Epidermal melanocyte (primary cell): ENCODE results near the gene FKBP4.
"Not testable (repeated sequence)": the region's sequence is repeated elsewhere in the genome, so short reads cannot be mapped to it uniquely, and the experiment has no call there.

Experiments
- DNase-seq: peaks from one replicate; pipeline ENCODE4 v3.0.0; 2011; ENCODE audit warnings: low spot score; ENCODE audit not compliant: insufficient read length

Gene FKBP4

GRCh38 chr12:2794736-2795289 is at the start of gene FKBP4:
TSS of gene FKBP4 (plus strand) at chr12:2794970. CDS start at chr12:2795140, 170 bp downstream.
- peak; percentile 91 for DNase-seq

GRCh38 chr12:2745655-2746054 is 49.1 kb upstream of the FKBP4 start:
- DNase-seq = no peak

- no peak for DNase-seq
Observed at GRCh38 chr12:2749580-2749979, 45.2 kb upstream of the FKBP4 start.

GRCh38 chr12:2750185-2750584 is 44.6 kb upstream of the FKBP4 start:
- no peak for DNase-seq

DNA sequence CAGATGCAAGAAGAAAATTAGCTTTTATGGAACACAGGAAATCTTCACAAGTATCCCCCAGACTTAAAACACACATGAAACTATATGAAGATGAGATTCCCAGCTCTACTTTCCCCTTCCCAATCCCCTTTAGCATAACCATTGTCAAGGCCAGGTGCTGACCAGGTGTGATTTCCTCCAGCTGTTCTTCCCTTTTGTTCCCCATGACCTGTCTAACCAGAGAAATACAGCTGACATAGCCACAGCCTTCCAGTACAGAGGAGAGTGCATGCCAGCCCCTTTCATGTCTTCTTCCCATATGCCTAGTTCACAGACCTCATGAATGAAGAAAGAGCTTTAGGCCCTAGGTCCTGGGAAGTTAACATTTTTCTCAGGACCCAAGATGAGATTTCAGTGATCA is 43.5 kb upstream of the FKBP4 start:
- DNase-seq = no peak

GRCh38 chr12:2751686-2752085 is 43.1 kb upstream of the FKBP4 start:
- no peak for DNase-seq

DNA sequence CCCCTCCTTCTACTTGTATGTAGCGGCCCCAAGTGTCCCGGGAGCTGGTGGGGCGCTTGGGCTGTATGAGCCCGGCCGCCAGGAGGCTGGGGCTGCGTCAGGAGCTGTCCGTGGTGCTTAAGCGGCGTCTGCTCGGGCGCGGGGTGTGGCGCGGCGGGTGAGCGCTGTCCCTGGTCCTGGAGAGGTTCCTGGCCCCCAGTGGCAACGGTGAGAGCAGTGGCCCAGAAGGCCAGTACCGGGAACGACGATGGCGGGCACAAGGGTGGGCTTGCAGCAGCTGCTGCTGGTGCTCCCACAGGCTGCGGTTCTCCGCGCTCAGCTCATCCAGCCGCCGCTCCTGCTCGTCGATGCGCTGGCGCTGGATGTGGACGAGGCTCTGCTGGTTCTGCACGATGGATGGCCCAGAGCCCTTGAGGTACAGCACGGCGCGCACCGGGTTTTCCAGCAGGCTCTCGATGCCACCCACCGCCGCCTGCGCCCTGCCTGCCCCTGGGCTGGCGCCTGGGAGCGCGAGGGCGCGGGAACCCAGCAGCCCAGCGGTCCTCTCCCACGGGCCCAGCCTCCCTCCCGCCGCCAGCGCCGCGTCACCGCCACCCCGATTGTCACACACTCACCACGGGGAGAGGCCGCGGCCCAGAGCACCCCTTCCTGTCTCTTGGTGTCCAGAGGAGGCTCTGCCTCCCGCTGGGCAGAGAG is 41.9 kb upstream of the FKBP4 start:
- DNase-seq = peak; percentile 34

DNA sequence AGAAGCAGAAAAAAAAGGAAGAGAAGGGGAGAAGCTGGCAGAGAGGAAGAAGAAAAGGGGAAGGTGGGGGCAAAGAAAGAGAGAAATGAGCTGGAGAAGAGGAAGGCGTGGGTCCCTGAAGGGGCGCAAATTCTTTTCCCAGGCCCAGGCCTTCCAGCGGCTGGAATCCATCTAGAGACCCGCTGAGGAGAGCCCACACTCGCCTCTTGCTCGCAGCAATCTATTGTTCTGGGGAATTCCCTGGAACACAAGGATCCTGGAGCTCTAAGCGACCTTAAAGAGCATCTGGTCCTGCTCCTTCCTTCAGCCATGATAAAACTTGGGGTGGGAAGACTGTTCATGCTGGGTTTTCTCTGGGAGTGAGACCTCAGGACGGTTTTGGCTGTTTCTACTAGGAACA is 41.2 kb upstream of the FKBP4 start:
- no peak for DNase-seq

DNA sequence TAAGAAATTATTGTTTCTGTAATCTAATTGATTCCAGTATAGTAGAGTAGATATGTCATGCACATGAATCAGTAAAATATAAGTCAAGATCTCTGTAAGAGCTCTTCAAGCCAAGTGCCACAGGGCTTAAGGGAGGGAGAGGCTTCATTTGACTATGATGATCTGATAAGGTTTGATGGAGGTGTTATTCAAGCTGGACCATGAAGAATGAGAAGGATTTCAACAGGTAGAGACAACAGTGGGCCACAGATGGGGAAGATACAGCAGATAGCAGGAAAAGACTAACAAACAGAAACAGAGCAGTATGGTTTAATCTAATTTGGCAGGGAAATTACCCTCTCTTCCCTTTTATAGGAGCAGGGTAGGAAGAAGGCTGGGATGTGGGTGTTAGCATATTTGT is 40.6 kb upstream of the FKBP4 start:
- DNase-seq = no peak

- no peak for DNase-seq
Observed at GRCh38 chr12:2756756-2757155, 38.0 kb upstream of the FKBP4 start.

DNA sequence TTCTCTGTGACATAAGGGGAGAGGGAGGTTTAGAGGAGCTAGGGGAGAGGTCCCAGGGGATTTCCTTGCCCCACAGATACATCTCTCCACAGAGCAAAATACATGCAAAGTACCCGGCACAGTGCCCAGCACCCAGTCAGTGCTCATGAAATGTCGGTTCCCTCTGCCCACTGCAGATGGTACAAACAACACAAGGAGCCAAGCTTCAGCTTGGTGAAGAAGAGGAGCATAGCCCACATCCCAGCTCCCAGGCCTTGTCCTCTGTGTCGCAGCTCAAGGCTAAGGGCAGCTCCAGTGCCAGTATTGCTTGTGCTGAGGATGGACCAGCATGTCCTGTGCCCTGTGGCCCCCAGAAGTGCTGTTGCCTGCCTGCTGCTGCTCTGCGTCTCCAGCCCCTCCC is 35.0 kb upstream of the FKBP4 start:
- DNase-seq = no peak

DNA sequence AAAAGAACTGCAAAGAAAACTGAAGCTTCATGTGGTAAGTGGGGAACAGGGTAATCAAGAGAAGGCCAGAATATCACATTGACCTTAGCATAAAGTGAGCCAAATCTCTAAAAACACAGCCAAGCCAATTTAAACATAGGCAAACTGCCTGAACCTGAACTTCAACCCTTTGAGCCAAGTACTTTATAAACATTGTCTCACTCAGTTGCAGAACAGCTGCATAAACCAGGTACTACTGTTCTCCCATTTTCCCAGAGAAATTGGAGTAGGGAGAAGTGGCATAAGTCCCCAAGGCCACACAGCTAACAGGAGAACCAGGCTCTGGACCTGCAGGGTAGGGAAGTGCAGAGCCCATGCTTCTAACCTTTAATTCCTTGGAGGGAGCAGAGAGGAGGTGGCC is 30.4 kb upstream of the FKBP4 start:
- DNase-seq = no peak

DNA sequence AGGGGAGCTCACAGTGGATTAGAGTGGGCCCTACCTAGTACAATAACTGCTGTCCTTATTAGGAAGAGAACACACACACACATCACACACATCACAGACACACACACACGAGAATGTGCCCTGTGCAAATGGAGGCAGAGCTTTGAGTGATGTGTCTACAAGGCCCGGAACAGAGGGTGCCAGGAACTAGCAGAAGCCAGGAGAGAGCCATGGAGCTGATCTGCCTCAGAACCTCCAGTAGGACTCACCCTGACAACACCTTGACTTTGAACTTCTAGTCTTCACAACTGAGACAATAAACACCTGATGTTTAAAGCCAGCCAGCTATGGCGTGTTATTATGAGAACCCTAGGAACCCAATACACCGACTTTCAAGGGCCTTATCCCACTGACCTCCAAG is 29.7 kb upstream of the FKBP4 start:
- DNase-seq = no peak

GRCh38 chr12:2765608-2766007 is 29.2 kb upstream of the FKBP4 start:
- no peak for DNase-seq

DNA sequence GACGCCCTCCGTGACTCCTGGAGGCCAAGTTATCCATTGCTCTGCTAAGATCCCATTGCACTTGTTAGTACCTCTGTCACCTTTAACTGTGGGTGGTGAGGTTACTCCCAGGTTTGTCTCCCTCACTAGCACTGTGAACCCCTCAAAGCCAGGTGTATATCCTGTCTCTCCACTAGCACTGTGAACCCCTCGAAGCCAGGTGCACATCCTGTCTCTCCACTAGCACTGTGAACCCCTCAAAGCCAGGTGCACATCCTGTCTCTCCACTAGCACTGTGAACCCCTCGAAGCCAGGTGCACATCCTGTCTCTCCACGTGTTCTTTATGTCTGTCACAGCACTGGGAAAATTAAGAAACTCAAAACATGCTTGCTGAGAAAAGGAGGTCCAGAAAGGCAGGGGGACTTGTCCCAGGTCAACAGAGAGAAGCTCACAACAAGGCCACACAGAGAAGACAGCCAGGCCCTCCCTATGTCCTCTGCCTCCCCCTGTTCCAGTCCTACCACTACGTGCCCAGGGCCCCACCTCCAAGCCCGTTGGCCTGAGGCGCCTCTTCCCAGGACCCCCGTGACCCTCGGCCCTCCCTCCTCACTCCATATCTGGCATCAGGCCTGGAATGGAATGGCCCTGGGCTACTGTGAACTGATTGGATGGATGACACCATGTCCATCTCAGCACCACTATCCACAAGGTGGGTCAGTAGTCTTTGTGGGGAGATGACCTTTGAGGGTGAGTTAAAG is 26.4 kb upstream of the FKBP4 start:
- no peak for DNase-seq

GRCh38 chr12:2769866-2770533 is 24.8 kb upstream of the FKBP4 start:
- DNase-seq = no peak

DNA sequence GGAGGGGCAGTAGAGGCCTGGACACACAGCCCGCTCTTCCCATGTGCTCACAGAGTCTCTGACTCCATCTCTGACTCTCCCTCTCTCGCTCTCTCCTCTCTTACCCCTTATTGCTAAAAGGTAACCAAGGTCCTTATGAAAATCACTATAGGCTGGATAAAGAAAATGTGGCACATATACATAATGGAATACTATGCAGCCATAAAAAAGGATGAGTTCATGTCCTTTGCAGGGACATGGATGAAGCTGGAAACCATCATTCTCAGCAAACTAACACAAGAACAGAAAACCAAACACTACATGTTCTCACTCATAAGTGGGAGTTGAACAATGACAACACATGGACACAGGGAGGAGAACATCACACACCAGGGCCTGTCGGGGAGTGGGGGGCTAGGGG is 24.2 kb upstream of the FKBP4 start:
- DNase-seq = not testable (repeated sequence)

DNA sequence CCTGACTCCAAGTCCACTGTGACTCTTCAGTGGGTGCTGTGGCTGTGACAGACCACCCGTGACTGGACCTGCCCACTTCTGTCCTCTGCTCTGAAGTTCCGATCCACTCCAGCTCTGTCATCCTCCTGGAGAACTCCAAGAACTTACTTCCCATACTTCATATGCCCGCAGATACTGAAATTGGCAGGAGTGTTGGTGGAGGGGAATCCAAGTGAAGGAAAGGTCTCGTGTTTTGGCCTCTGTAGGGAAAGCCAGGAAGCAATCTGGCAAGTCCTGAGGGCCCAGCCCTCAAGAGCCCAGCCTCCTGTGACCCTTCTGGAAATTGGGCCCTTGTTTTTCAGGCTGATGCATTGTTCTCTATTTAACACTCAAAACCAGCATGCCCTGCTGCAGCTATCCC is 22.4 kb upstream of the FKBP4 start:
- no peak for DNase-seq

DNA sequence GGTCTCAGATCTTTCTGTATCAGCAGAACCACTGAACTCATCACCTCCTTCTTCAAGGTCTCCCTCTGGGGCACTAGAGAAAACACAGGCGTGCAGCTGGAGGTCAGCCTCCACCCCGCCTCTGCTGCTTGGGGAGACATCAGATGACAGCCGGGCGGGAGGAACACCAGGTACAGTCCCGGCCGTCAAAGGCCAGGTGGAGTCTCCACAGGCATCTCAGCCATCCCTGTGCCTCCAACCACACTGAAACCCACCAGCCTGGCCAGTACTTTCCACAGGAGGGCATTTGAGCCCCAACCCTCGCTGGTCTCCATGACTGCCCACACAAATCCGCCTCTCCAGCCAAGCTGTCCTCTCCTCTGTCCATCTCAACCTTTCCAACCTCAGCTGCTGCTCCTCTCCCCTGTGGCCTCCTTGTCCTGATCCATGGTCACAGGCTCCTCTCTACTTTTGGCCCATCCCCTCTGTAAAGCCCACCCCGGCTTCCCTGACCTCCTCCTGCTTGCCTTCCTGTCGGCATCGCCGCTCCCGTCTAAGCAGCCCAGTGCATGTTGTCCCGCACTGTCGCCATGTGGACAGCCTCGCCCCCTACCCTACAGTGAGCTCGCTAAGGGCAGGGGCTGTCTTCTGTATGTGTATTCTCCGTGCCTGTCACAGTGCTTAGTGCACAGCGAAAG is 21.4 kb upstream of the FKBP4 start:
- DNase-seq = no peak

- DNase-seq = no peak
Observed at GRCh38 chr12:2775431-2775830, 19.3 kb upstream of the FKBP4 start.

- DNase-seq = no peak
Observed at GRCh38 chr12:2776129-2776806, 18.5 kb upstream of the FKBP4 start.
